ENCODE results near the gene TBPL2.

The TBPL2 gene

DNA sequence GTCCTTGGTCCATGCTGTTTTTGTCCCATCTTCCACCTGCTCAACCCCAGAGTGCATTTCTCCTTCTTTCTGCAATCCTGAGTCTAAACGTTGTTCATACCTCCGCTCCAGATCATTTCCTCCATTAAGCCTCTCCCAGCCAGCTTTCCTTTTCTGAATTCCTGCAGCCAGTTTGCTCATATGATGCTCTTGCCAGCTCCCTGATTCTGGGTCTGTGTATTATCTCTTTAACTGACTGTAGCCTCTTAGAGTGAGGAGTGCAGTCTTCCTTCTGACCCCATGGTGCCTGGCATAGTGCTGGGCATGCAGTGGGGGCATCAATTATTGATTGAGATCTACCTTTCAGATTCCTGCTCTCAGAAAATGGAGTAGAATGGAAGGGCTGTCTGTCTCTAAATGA lies 11.5 kb upstream of the TBPL2 start:
- CTCF ChIA-PET = interaction anchor here (0.6 to 9.8 kb wide), 4 partner anchors 17 to 1022 kb away, joined by 3 to 124 read pairs (median 3); no protein-coding TSS in a partner anchor
- TF ChIP-seq, protein P1, sequence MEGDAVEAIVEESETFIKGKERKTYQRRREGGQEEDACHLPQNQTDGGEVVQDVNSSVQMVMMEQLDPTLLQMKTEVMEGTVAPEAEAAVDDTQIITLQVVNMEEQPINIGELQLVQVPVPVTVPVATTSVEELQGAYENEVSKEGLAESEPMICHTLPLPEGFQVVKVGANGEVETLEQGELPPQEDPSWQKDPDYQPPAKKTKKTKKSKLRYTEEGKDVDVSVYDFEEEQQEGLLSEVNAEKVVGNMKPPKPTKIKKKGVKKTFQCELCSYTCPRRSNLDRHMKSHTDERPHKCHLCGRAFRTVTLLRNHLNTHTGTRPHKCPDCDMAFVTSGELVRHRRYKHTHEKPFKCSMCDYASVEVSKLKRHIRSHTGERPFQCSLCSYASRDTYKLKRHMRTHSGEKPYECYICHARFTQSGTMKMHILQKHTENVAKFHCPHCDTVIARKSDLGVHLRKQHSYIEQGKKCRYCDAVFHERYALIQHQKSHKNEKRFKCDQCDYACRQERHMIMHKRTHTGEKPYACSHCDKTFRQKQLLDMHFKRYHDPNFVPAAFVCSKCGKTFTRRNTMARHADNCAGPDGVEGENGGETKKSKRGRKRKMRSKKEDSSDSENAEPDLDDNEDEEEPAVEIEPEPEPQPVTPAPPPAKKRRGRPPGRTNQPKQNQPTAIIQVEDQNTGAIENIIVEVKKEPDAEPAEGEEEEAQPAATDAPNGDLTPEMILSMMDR (IDR thresholded peaks at IDR 0.05; ENCODE audit: insufficient read depth, low read length, missing control alignments) = no peak
- DNase-seq (ENCODE audit: low read depth, low spot score) = no peak
- no peak overlapping the region for H3K4me3 ChIP-seq (ENCODE audit: low read depth, low read length)
- POLR2A ChIA-PET = no interaction called here

DNA sequence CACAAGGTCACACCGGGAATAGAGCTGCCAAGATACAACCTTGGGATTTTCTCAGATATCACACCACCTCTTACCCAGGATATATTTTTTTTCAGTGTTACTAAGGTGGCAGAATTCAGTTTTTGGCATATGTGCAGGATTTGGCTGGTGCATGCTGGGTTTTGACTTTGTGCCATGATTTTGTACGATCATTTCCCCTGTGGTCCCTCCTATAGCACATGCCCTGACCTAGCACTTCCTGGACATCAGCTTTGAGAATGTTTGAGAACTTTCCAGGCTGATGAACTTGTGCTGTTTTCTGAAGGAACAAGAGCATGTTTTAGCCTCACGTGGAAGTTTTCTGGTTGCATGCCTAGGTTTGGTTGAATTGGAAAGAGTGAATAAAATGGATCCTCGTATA lies 11.0 kb upstream of the TBPL2 start:
- CTCF ChIA-PET = interaction anchor here (0.6 to 9.8 kb wide), 4 partner anchors 17 to 1023 kb away, joined by 3 to 124 read pairs (median 3); no protein-coding TSS in a partner anchor
- H3K4me3 ChIP-seq (ENCODE audit: low read depth, low read length) = no peak overlapping the region
- POLR2A ChIA-PET = no interaction called here
- TF ChIP-seq, protein P1 (IDR thresholded peaks at IDR 0.05; ENCODE audit: insufficient read depth, low read length, missing control alignments) = no peak
- DNase-seq (ENCODE audit: low read depth, low spot score) = no peak

- POLR2A ChIA-PET = no interaction called here
- DNase-seq (ENCODE audit: low read depth, low spot score) = no peak
- CTCF ChIA-PET = interaction anchor here (1.2 to 9.8 kb wide), 3 partner anchors 16 to 1040 kb away, joined by 3 to 124 read pairs (median 4); no protein-coding TSS in a partner anchor
- TF ChIP-seq, protein P1 (IDR thresholded peaks at IDR 0.05; ENCODE audit: insufficient read depth, low read length, missing control alignments) = no peak
- no peak overlapping the region for H3K4me3 ChIP-seq (ENCODE audit: low read depth, low read length)
These were observed 10.6 kb upstream of the TBPL2 start for GRCh38 chr14:55450987-55451386.

DNA sequence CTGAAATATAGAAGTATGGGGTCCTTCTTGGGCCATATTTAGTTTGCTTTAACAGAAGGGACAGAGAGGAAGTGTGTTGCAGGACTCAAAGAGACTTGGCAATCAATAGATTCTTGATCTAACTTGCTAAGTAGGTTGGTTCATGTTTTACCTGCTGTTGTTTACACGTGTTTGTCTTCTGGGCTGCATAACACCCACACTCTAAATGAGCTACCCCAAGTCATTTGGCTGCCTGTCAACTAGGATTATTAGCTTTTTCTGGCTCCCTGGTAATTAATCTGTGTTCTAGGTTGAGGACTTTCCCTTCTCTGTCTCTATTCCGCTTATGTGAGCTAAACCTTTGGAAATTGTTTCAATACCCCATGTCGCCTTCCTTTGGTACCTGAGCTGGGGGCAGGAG lies 10.1 kb upstream of the TBPL2 start:
- TF ChIP-seq, protein P1 (IDR thresholded peaks at IDR 0.05; ENCODE audit: insufficient read depth, low read length, missing control alignments) = no peak
- DNase-seq (ENCODE audit: low read depth, low spot score) = no peak
- H3K4me3 ChIP-seq (ENCODE audit: low read depth, low read length) = no peak overlapping the region
- ChIA-PET CTCF (interaction anchor here (1.3 to 9.8 kb wide), 3 partner anchors 16 to 1040 kb away, joined by 3 to 124 read pairs (median 4); no protein-coding TSS in a partner anchor), POLR2A (no interaction called here)

- ChIA-PET CTCF (interaction anchor here (1.3 to 9.8 kb wide), 3 partner anchors 15 to 1040 kb away, joined by 3 to 124 read pairs (median 4); no protein-coding TSS in a partner anchor), POLR2A (no interaction called here)
- TF ChIP-seq, protein P1 (IDR thresholded peaks at IDR 0.05; ENCODE audit: insufficient read depth, low read length, missing control alignments) = no peak
- no peak for DNase-seq (ENCODE audit: low read depth, low spot score)
- no peak overlapping the region for H3K4me3 ChIP-seq (ENCODE audit: low read depth, low read length)
These were observed 9.7 kb upstream of the TBPL2 start for GRCh38 chr14:55450124-55450523.

GRCh38 chr14:55449116-55449515 lies 8.7 kb upstream of the TBPL2 start:
- ChIA-PET POLR2A (no interaction called here), CTCF (interaction anchor here (0.6 to 9.8 kb wide), 4 partner anchors 14 to 1025 kb away, joined by 3 to 124 read pairs (median 4); no protein-coding TSS in a partner anchor)
- TF ChIP-seq, protein P1 (IDR thresholded peaks at IDR 0.05; ENCODE audit: insufficient read depth, low read length, missing control alignments) = no peak
- DNase-seq (ENCODE audit: low read depth, low spot score) = no peak
- H3K4me3 ChIP-seq (ENCODE audit: low read depth, low read length) = no peak overlapping the region

Data from AG04449 (cell line).